HG03159 (cell line): Measurements from ENCODE around the gene BTBD8.

ENCODE experiments used
- ATAC-seq: cut with Tn5 transposase; IDR thresholded peaks from one replicate; pipeline ENCODE4 v1.9.1; 2021; ENCODE audit warnings: mild to moderate bottlenecking, moderate library complexity; ENCODE audit not compliant: unreplicated experiment

Gene BTBD8

GRCh38 chr1:92087542-92087941, 7.4 kb downstream of the BTBD8 start:
- ATAC-seq, result no peak

GRCh38 chr1:92091625-92092024, 11.5 kb downstream of the BTBD8 start:
- ATAC-seq, result no peak

GRCh38 chr1:92094090-92094489, 13.9 kb downstream of the BTBD8 start:
- no peak for ATAC-seq

GRCh38 chr1:92094595-92094994, 14.4 kb downstream of the BTBD8 start:
- no peak for ATAC-seq

- ATAC-seq, result no peak
These were observed 15.7 kb downstream of the BTBD8 start for GRCh38 chr1:92095874-92096273.

- ATAC-seq, result no peak
These were observed 16.2 kb downstream of the BTBD8 start for GRCh38 chr1:92096317-92096716.

GRCh38 chr1:92105546-92106081, 25.5 kb downstream of the BTBD8 start:
- no peak for ATAC-seq

- no peak for ATAC-seq
These were observed 28.5 kb downstream of the BTBD8 start for GRCh38 chr1:92108631-92109030.

- ATAC-seq, result no peak
These were observed 37.4 kb downstream of the BTBD8 start for GRCh38 chr1:92117526-92117925.

GRCh38 chr1:92118826-92119225, 38.7 kb downstream of the BTBD8 start:
- ATAC-seq, result no peak

- ATAC-seq, result no peak
These were observed 43.7 kb downstream of the BTBD8 start for GRCh38 chr1:92123868-92124267.

- no peak for ATAC-seq
These were observed 45.1 kb downstream of the BTBD8 start for GRCh38 chr1:92125204-92125603.

GRCh38 chr1:92126088-92126487, 45.9 kb downstream of the BTBD8 start:
- ATAC-seq, result no peak

GRCh38 chr1:92134331-92134730, 54.2 kb downstream of the BTBD8 start:
- no peak for ATAC-seq

- no peak for ATAC-seq
These were observed 56.2 kb downstream of the BTBD8 start for GRCh38 chr1:92136341-92136740.

GRCh38 chr1:92154934-92155333, 74.8 kb downstream of the BTBD8 start:
- no peak for ATAC-seq

- ATAC-seq, result no peak
These were observed 79.4 kb downstream of the BTBD8 start for GRCh38 chr1:92159593-92159992.

GRCh38 chr1:92165389-92165788, 85.2 kb downstream of the BTBD8 start:
- ATAC-seq, result no peak

GRCh38 chr1:92167151-92167550, 87.0 kb downstream of the BTBD8 start:
- no peak for ATAC-seq

- no peak for ATAC-seq
These were observed 88.5 kb downstream of the BTBD8 start for GRCh38 chr1:92168657-92169056.

GRCh38 chr1:92169214-92170005, 89.3 kb downstream of the BTBD8 start:
- ATAC-seq, result no peak

GRCh38 chr1:92184632-92185031, 104.5 kb downstream of the BTBD8 start:
- ATAC-seq, result no peak

- no peak for ATAC-seq
These were observed 105.9 kb downstream of the BTBD8 start for GRCh38 chr1:92186081-92186480.
